ENCODE results near the gene PRMT9. TPM values are rescaled to one million over a fixed set of nuclear protein-coding genes. Genes with fewer than 3 reads are reported as not detected.

Gene PRMT9
- 10 to 100 TPM; 22.9 to 33.3 (median 26.6) TPM for polyA plus RNA-seq (ENCODE audit: insufficient read length in 4 of 4)

GRCh38 chr4:147683717-147684700 is at the start of gene PRMT9:
Gene PRMT9 (minus strand): TSS chr4:147684163. CDS start chr4:147683987, 176 bp downstream.
- peak; percentile 75 to 79 (median 78) for DNase-seq (ENCODE audit: low read depth in 4 of 4, low spot score in 2 of 4)

- DNase-seq (ENCODE audit: low read depth in 4 of 4, low spot score in 2 of 4) = peak in 2 of 4 donors; percentile 63 to 67
Observed at GRCh38 chr4:147732518-147733235, 48.7 kb upstream of the PRMT9 start.

- peak in 2 of 4 donors; percentile 51 to 67 for DNase-seq (ENCODE audit: low read depth in 4 of 4, low spot score in 2 of 4)
Observed at GRCh38 chr4:147731580-147732517, 47.9 kb upstream of the PRMT9 start, which contains the start of gene ARHGAP10. Gene ARHGAP10 (plus strand): TSS chr4:147732088. CDS start chr4:147732302, 214 bp downstream.

DNA sequence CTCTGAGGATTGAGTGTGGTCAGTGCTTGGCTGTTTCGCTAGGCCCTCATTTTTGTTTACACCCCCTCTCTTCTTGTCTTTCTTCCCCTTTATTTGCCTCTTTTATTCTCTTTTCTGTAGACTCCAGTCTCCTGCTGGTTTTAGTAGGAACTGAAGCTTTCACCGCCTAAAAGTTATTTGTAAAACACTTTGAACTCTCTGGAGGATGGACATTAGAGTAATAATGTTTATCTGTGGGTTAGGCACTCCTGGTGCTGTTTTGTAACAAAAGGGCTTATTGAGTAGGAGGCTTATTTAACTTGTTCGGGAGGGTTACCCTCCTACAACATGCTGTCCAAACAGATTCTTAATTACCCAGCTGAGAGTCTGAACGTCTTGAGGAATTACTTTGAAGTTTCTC is 46.4 kb upstream of the PRMT9 start:
- DNase-seq (ENCODE audit: low read depth in 4 of 4, low spot score in 2 of 4) = no peak

DNA sequence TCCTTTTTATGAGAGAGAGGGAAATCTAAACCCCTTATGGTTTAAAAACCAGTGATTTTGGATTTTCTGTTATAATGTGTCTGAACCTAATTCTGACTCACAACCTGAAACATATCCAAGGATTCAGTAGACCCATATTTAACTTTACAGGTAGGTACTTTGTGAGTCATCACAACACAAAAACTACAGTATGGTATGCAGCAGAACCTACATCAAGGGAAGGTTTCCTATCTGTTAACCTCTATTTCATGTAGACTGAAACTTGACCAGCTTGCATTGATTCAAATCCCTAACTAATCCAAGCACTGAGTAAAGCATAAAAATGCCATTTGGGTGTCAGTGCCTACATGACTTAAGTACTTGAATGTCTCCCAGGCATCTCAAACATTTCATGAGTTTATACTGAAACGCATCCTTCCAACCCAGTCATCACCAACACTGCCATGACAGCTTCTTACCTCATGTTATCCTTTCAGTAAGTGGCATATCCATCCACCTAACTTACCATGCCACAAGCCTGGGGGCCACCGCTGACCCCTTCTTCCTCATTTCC is 43.6 kb upstream of the PRMT9 start:
- DNase-seq (ENCODE audit: low read depth in 4 of 4, low spot score in 2 of 4) = no peak

- no peak for DNase-seq (ENCODE audit: low read depth in 4 of 4, low spot score in 2 of 4)
Observed at GRCh38 chr4:147725673-147726072, 41.7 kb upstream of the PRMT9 start.

- DNase-seq (ENCODE audit: low read depth in 4 of 4, low spot score in 2 of 4) = no peak
Observed at GRCh38 chr4:147724468-147725201, 40.7 kb upstream of the PRMT9 start.

DNA sequence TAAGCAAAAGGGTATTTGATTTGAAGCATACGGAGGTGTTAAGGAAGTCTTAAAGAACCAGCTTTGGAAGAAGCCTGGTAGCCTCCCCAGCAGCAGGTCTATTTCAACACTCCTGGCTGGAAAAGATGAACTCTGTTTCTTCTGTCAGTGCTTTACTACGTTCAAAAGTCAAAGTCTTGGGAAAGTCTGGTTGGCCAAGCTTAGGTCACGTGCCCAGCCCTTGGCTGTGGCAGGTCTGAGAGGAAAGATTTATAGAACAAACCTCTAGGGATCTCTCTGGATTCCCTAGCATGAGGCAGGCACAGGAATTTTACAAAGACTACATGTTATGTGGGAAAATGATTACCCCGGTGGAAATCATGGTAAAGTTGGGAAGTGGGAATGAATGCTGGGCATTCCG is 39.4 kb upstream of the PRMT9 start:
- no peak for DNase-seq (ENCODE audit: low read depth in 4 of 4, low spot score in 2 of 4)

DNA sequence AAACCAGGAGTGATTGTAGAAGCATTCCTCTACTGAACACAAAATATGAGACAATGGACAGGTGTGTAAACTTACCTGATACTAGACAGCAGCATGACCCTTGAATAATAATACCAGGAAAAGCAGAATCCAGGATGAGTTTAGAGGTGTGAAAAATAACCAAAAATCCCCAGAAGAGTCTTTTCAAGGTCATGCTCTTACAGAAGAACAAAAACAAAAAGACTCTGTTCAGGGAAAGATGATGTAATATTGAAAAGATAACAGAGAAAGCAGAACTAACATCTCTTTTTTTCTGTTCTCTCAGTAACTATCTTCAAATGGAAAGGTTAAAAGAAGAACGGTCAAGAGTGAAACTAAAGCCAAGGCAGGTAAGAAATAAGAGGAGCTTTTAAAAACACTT is 33.9 kb upstream of the PRMT9 start:
- no peak for DNase-seq (ENCODE audit: low read depth in 4 of 4, low spot score in 2 of 4)

DNA sequence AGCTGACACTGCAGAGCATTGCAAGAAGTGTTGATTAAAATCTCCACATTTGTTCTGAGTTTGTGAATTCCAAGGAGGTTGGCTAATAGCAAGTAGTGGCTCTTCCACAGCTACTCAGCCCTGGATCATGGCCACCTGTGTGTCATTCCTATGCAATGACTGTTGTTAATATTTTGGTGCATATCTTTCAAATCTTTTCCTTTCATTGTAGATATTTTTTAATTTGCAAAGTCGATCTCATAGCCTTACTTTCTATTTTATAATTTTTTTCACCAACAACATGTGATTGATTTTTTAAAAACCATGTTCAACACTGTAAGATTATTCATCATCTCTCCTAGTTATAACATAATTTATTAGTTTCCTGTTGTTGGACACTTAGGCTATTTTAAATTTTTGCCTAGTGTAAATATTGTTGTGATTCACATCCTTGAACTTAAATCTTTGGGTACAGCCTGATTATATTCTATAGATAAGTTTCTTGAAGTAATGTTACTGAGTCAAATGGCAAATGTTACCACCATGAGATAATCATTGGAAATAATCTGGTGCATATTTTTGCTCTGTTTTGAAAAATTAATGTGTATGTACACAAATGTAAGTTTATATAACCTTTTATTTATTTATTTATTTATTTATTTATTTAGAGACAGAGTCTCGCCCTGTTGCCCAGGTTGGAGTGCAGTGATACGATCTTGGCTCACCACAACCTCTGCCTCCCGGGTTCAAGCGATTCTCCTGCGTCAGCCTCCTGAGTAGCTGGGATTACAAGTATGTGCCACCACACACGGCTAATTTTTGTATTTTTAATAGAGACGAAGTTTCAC is 30.8 kb upstream of the PRMT9 start:
- DNase-seq (ENCODE audit: low read depth in 4 of 4, low spot score in 2 of 4) = no peak

GRCh38 chr4:147709999-147710398 is 26.0 kb upstream of the PRMT9 start:
- DNase-seq (ENCODE audit: low read depth in 4 of 4, low spot score in 2 of 4) = no peak

DNA sequence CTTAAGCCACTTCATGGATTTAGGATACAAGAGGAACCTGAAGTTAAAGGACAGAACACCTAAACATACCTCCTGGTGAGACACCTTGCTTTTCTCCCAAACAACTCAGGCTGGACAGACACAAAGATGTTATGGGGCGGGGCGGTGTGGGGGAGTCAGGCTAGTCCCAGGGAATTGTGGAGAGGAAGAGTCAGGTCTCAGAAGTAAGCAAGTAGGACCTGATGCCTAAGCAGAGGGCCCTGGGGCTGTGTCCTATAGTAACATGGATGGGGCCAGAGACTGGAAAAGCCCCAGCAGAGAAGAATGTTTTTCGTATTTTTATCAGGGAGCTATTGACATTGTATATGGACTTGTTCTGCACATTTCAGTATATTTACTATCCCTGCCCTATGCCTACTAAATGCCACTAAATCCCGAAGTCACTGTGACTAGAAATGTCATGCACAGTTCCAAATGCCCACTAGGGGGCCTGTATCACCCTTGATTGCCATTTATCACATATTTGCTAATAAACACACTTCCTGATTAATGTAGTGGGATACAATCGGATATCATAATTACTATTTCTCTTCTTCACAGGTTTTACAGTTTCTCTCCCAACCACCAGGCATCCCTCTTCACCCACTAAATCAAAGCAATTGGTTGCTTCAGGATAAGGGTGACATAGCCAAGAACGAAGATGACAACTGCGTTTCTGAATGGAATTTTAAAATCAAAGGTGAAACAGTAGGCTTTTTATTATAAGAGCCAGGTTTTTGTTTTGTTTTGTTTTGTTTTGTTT is 24.1 kb upstream of the PRMT9 start:
- DNase-seq (ENCODE audit: low read depth in 4 of 4, low spot score in 2 of 4) = peak in 1 of 4 donors; percentile 29

DNA sequence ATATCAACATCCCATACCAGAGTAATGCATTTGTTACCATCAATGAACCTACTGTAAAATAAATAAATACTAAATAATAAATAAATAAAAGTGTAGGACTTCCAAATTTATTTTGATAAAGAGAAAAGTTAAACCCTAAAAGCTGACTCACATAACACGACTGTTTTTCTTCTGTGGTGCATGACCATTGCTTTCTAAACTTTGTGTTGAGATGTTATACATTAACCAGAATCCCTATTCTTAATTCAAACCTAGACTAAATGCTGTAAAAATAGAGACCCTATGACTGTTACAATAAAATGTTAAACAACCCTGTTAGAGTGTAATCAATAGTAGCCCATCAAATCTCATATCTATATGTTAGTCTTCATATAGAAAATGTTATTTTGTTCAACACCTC is 20.9 kb upstream of the PRMT9 start:
- no peak for DNase-seq (ENCODE audit: low read depth in 4 of 4, low spot score in 2 of 4)

GRCh38 chr4:147696866-147697265 is 12.9 kb upstream of the PRMT9 start:
- no peak for DNase-seq (ENCODE audit: low read depth in 4 of 4, low spot score in 2 of 4)

- no peak for DNase-seq (ENCODE audit: low read depth in 4 of 4, low spot score in 2 of 4)
Observed at GRCh38 chr4:147693218-147693617, 9.3 kb upstream of the PRMT9 start.

GRCh38 chr4:147691820-147692219 is 7.9 kb upstream of the PRMT9 start:
- DNase-seq (ENCODE audit: low read depth in 4 of 4, low spot score in 2 of 4) = no peak

DNA sequence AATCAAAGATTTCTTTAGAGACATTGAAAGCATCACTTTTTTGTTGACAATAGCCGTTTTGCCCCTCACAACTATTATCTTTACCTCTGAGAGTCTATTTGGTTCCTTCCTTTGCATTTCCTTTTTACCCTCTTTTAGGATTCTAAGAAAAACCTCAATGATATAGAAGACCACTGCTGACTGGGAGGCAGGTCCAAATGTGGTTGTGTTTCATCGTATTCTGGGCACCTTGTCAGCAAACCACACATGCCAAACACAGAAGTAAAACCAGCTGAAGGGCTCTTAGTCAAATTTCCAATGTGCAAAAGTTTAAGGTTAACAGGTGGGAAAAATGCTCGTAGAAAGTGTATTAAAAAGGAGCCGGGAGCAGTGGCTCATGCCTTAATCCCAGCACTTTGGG is 5.1 kb upstream of the PRMT9 start:
- no peak for DNase-seq (ENCODE audit: low read depth in 4 of 4, low spot score in 2 of 4)

DNA sequence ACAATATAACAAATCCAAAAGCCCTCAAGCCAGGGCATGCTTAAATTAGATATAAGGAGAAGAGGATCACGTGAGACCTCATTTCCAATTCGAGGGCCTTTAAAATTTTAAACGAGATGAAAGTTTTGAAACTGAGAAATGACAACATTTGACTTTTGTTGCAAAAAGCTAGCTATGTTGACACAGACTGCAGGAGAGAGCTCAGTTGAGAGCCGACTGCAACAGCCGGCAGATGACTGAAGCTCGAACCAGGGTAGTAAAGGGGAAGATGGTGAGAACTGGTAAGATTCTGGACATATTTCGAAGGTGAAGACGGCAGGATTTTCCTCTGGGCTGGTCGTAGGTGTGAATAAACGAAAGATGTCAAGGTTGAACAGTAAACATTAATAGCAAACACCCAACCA is 773 bp downstream of the PRMT9 start:
- DNase-seq (ENCODE audit: low read depth in 4 of 4, low spot score in 2 of 4) = no peak
